ENCODE results near the gene ICOS. TPM values are rescaled to one million over a fixed set of nuclear protein-coding genes. Genes with fewer than 3 reads are reported as not detected.
"Not testable (repeated sequence)": the region's sequence is repeated elsewhere in the genome, so short reads cannot be mapped to it uniquely, and the experiment has no call there.

The ICOS gene
- total RNA-seq, 1 donor from 2014 or later, result 3.0 TPM

GRCh38 chr2:203973000-203973399, 36.4 kb downstream of the ICOS start:
- Histone ChIP-seq H3K9me3 (no peaks in the 10 kb centered on the region), H3K36me3 (no peaks in the 10 kb centered on the region), H3K4me1 (no peaks in the 10 kb centered on the region), H3K4me3 (no peak overlapping the region), H3K27ac (no peak overlapping the region), H3K27me3 (ENCODE audit: low read depth) (no peaks in the 10 kb centered on the region)
- intact Hi-C loops (cut with DNase I), result no loop called here
- ATAC-seq (no peak), DNase-seq (no peak)
- no peak for TF ChIP-seq CTCF (IDR thresholded peaks at IDR 0.05)

- Histone ChIP-seq H3K27me3 (ENCODE audit: low read depth) (no peaks in the 10 kb centered on the region), H3K4me1 (no peaks in the 10 kb centered on the region), H3K27ac (no peak overlapping the region), H3K4me3 (no peak overlapping the region), H3K36me3 (no peaks in the 10 kb centered on the region), H3K9me3 (no peaks in the 10 kb centered on the region)
- ATAC-seq (no peak), DNase-seq (no peak)
- intact Hi-C loops (cut with DNase I), result no loop called here
- no peak for TF ChIP-seq CTCF (IDR thresholded peaks at IDR 0.05)
Observed at GRCh38 chr2:203973676-203974075, 37.1 kb downstream of the ICOS start.

GRCh38 chr2:203975912-203976311, 39.3 kb downstream of the ICOS start:
- no peak for DNase-seq
- Histone ChIP-seq H3K36me3 (no peaks in the 10 kb centered on the region), H3K4me1 (no peaks in the 10 kb centered on the region), H3K9me3 (no peaks in the 10 kb centered on the region), H3K27me3 (ENCODE audit: low read depth) (no peaks in the 10 kb centered on the region), H3K27ac (no peak overlapping the region), H3K4me3 (no peak overlapping the region)
- no peak for TF ChIP-seq CTCF (IDR thresholded peaks at IDR 0.05)
- intact Hi-C loops (cut with DNase I), result no loop called here
- ATAC-seq, result no peak

DNA sequence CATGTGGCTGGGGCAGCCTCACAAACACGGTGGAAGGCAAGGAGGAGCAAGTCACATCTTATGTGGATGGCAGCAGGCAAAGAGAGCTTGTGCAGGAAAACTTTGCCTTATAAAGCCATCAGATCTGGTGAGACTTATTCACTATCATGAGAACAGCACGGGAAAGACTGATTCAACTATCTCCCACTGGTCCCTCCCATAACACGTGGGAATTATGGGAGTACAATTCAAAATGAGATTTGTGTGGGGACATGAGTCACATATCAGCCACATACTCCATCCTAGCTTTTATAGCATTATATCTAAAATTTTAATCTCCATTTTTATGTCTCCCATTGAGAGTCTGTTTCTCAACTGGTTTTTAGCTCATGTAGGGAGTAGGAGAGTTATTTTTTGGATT, 45.7 kb downstream of the ICOS start:
- Histone ChIP-seq H3K27me3 (ENCODE audit: low read depth) (no peaks in the 10 kb centered on the region), H3K4me3 (no peak overlapping the region), H3K27ac (no peak overlapping the region), H3K36me3 (no peaks in the 10 kb centered on the region), H3K9me3 (no peaks in the 10 kb centered on the region), H3K4me1 (no peaks in the 10 kb centered on the region)
- no peak for ATAC-seq
- TF ChIP-seq CTCF (IDR thresholded peaks at IDR 0.05), result no peak
- DNase-seq, result no peak
- intact Hi-C loops (cut with DNase I), result no loop called here

GRCh38 chr2:203983064-203983715, 46.6 kb downstream of the ICOS start:
- Histone ChIP-seq H3K27ac (no peak overlapping the region), H3K9me3 (no peaks in the 10 kb centered on the region), H3K27me3 (ENCODE audit: low read depth) (no peaks in the 10 kb centered on the region), H3K4me1 (no peaks in the 10 kb centered on the region), H3K4me3 (no peak overlapping the region), H3K36me3 (no peaks in the 10 kb centered on the region)
- ATAC-seq (no peak), DNase-seq (no peak)
- intact Hi-C loops (cut with DNase I), result no loop called here
- TF ChIP-seq CTCF (IDR thresholded peaks at IDR 0.05), result no peak

DNA sequence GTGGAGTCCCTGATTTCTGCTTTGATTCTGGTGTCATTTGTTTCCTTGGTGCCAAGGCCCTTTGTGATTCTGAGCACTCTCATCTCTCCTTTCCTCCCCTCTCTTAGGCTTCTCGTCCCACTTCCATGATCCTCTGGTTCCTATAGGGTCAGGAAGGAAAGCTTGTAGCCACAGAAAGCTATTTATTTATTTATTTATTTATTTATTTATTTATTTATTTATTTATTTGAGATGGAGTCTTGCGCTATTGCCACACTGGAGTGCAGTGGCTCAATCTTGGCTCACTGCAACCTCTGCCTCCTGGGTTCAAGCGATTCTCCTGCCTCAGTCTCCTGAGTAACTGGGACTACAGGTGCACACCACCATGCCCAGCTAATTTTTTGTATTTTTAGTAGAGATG, 49.4 kb downstream of the ICOS start:
- H3K36me3 ChIP-seq; DNase-seq; H3K9me3 ChIP-seq; H3K4me3 ChIP-seq; H3K27me3 ChIP-seq (ENCODE audit: low read depth); H3K27ac ChIP-seq; ATAC-seq; intact Hi-C loops (cut with DNase I); H3K4me1 ChIP-seq: not testable (repeated sequence)

All from lower lobe of right lung (tissue), 2 donors.